ENCODE results near the gene LY6G6F. TPM values are rescaled to one million over a fixed set of nuclear protein-coding genes. Genes with fewer than 3 reads are reported as not detected.

The LY6G6F gene
- polyA plus RNA-seq, 1 of the 3 experiments (the other 2 are of a cell fraction): not detected

DNA sequence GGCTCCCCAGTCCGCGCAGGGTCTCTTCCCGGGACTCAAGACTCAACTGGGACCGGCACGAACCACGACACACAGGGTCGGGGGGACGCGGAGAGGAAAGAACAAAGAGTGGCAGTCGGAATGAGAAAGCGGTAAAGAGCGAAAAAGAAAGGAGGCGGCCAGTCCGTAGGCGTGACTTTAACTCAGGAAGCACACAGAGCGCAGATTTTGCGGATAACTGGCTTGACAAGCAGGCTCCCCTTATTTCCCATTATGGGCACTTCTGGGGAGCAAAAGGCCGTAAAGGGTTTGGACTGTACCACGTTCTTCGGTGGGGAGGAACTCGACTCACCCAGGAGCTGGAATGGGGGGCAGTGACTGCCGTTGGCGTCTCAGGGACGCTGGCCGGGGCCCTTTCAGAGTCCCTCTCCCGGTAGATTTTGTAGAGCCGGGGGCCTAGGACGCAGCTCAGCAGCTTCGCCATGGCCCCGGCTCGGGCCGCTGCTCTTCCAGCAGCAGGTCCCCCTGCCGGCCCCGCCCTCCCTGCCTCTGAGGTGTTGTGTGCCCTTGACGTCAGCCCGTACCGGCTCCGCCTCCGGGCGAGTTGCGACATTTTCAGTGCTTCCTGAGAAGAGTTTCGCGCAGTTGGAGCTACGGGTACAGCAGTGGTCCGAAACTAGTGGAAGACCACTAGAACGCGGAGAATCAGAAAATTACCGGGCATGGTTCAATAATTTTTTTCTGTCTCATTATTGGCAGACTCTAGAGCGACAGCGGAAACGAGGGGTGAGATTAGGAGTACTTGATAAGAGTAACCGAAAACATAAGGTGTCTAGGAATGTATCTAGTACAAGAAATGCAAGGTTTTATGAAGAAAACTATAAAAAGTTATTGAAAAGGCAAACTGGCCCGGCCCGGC, 3.6 kb upstream of the LY6G6F start, which contains the start of gene ABHD16A (continued):
- TF ChIP-seq REST (IDR thresholded peaks at IDR 0.05; ENCODE audit: low read depth, low read length): peak; percentile 57; the same call in 1 of the 2 replicates
- TF ChIP-seq JUND (IDR thresholded peaks at IDR 0.05): no peak
- no peak for TF ChIP-seq USF2 (IDR thresholded peaks at IDR 0.05; ENCODE audit: borderline replicate concordance, low read depth, low read length)
- no peak for TF ChIP-seq MEF2A (IDR thresholded peaks at IDR 0.05; ENCODE audit: borderline replicate concordance, low read depth)
- no peak for TF ChIP-seq SMC3 (IDR thresholded peaks at IDR 0.05; ENCODE audit: low read depth, low read length)
- TF ChIP-seq RAD21 (IDR thresholded peaks at IDR 0.05; ENCODE audit: low read length): no peak
- no peak for TF ChIP-seq YY1 (IDR thresholded peaks at IDR 0.05; ENCODE audit: low read depth)
- TF ChIP-seq MXI1 (IDR thresholded peaks at IDR 0.05; ENCODE audit: low read depth, low read length): peak; percentile 100
- TF ChIP-seq TCF12 (IDR thresholded peaks at IDR 0.05): no peak

DNA sequence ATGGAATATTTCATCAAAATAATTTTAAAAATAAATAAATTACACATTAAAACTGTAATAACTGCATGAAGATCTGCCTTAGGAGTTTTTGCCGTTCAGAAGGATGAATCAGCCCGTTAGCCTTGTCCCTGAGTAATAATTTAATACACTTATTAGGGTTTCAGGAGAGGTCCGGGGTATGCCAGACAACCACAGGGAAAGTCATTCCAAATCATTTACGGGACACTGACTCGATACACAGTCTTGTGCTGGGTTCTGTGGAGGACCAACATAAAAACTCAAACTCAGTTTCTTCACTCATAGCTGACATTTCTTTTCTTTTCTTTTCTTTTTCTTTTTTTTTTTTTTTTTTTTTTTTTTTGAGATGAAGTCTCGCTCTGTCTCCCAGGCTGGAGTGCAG, 735 bp upstream of the LY6G6F start:
- peaks cover 0 to 13% of the 10 kb centered on the region in 2 experiments; a peak in 2 of 4 replicates for H3K4me1 ChIP-seq (ENCODE audit: control insufficient read depth in 1 of 2, insufficient read depth in 2 of 2, low read depth in 1 of 2, low read length in 1 of 2)
- H4K20me1 ChIP-seq (ENCODE audit: insufficient read depth): no peaks in the 10 kb centered on the region
- peaks cover 19% of the 10 kb centered on the region for H3K79me2 ChIP-seq (ENCODE audit: insufficient read depth)
- H3K36me3 ChIP-seq (replicated peaks in 1 of 2; ENCODE audit: control insufficient read depth in 1 of 2, insufficient read depth in 2 of 2, low read length in 1 of 2): no peaks in the 10 kb centered on the region
- H3K9ac ChIP-seq: no peak overlapping the region
- H3K9me3 ChIP-seq: no peaks in the 10 kb centered on the region
- no peak for DNase-seq
- ChIA-PET POLR2A (interaction anchor here (0.5 kb wide), 1 partner anchor 85 kb away, joined by 5 read pairs; no protein-coding TSS in a partner anchor), CTCF (interaction anchor here (1.2 kb wide), 1 partner anchor 24 kb away, joined by 3 read pairs; no protein-coding TSS in a partner anchor)
- H3K27me3 ChIP-seq (ENCODE audit: insufficient read depth): no peaks in the 10 kb centered on the region
- no peak overlapping the region for H2AFZ ChIP-seq (ENCODE audit: low read depth)
- no peak overlapping the region for H3K4me2 ChIP-seq
- no peak overlapping the region for H3K27ac ChIP-seq (ENCODE audit: low read depth in 2 of 2, low read length in 1 of 2)
- H3K4me3 ChIP-seq (ENCODE audit: low read depth in 2 of 2, low read length in 1 of 2): no peak overlapping the region
- no peaks in the 10 kb centered on the region for H3K9me2 ChIP-seq
- peaks cover 12% of the 10 kb centered on the region for H3F3A ChIP-seq (replicated peaks; ENCODE audit: insufficient read depth)
- 57% methylated on average over 6 of the region's 6 CpGs for WGBS (ENCODE audit: low lambda C conversion rate)
- TF ChIP-seq RCOR1 (IDR thresholded peaks at IDR 0.05; ENCODE audit: low read length): no peak
- TF ChIP-seq POLR2AphosphoS5 (IDR thresholded peaks at IDR 0.05; ENCODE audit: low read depth, low read length): no peak
- no peak for TF ChIP-seq RFX5 (IDR thresholded peaks at IDR 0.05; ENCODE audit: low read length)
- TF ChIP-seq FOXJ3 (CRISPR knock-in tag; IDR thresholded peaks at IDR 0.05): no peak
- no peak for TF ChIP-seq CTCF (IDR thresholded peaks at IDR 0.05)
- no peak for TF ChIP-seq MEF2A (IDR thresholded peaks at IDR 0.05; ENCODE audit: borderline replicate concordance, low read depth)
- no peak for TF ChIP-seq EP300 (IDR thresholded peaks at IDR 0.05; ENCODE audit: borderline replicate concordance in 1 of 2, low read depth in 1 of 2, low read length in 1 of 2)
- TF ChIP-seq YY1 (IDR thresholded peaks at IDR 0.05; ENCODE audit: low read depth): no peak
- TF ChIP-seq MXI1 (IDR thresholded peaks at IDR 0.05; ENCODE audit: low read depth, low read length): no peak
- TF ChIP-seq RAD21 (IDR thresholded peaks at IDR 0.05; ENCODE audit: low read length): no peak
- no peak for TF ChIP-seq CHD2 (IDR thresholded peaks at IDR 0.05; ENCODE audit: low read length, partially characterized antibody)
- TF ChIP-seq, protein P1, sequence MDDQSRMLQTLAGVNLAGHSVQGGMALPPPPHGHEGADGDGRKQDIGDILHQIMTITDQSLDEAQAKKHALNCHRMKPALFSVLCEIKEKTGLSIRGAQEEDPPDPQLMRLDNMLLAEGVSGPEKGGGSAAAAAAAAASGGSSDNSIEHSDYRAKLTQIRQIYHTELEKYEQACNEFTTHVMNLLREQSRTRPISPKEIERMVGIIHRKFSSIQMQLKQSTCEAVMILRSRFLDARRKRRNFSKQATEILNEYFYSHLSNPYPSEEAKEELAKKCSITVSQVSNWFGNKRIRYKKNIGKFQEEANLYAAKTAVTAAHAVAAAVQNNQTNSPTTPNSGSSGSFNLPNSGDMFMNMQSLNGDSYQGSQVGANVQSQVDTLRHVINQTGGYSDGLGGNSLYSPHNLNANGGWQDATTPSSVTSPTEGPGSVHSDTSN (IDR thresholded peaks at IDR 0.05): no peak
- no peak for TF ChIP-seq SMC3 (IDR thresholded peaks at IDR 0.05; ENCODE audit: low read depth, low read length)
- TF ChIP-seq EZH2phosphoT487 (IDR thresholded peaks at IDR 0.05; ENCODE audit: borderline replicate concordance, low read depth): no peak
- no peak for TF ChIP-seq USF2 (IDR thresholded peaks at IDR 0.05; ENCODE audit: borderline replicate concordance, low read depth, low read length)
- TF ChIP-seq NRF1 (IDR thresholded peaks at IDR 0.05; ENCODE audit: low read depth, low read length): no peak
- TF ChIP-seq SIN3A (IDR thresholded peaks at IDR 0.05; ENCODE audit: borderline replicate concordance, low read depth, low read length): no peak
